Posterior cingulate gyrus (tissue), 11 donors: ENCODE measurements around the gene VPS35L.
A peak's percentile ranks its signal among the peaks of the same experiment; 100 is the strongest.

Experiments used
- DNase-seq, 10 donors: peaks; one replicate each; pipeline versions ENCODE4 v3.0.0 to v3.0.0-alpha.2; 2020 to 2021; ENCODE audit warnings: mixed read lengths in 3 of 10
- intact Hi-C: fragments of 100-400 bp; cut with DNase I; formaldehyde crosslinking; loops from one replicate; pipeline ENCODE4 v1.15.1; 2023

VPS35L gene

DNA sequence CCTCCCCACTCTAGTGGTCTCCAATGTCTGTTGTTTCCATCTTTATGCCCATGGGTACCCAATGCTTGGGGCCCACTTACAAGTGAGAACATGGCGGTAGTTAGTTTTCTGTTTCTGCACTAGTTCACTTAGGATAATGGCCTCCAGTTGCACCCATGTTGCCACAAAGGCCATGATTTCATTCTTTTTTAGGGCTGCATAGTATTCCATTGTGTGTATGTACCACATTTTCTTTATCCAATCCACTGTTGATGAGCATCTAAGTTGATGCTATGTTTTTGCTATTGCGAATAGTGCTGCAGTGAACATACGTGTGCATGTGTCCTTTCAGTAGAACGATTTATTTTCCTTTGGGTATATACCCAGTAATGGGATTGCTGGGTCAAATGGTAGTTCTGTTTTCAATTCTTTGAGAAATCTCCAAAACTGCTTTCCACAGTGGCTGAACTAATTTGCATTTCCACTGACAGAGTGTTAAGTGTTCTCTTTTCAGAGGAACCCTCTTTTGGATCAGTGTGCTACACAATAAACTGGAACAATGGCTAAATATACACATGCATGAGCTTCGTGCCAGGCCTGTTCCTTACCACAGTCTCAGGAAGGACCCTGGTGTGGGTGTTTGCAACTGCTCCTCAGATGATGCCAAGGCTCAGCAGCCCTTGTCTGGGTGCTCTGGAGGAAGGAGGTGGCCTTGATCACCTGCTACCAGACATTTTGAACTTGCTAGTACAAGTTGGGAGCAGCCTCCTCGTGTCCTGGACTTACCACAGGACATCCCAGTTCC, 128.1 kb downstream of the VPS35L start:
- intact Hi-C loops: no loop called here
- DNase-seq: peak in 4 of 10 donors; percentile 37 to 90 (median 55)

DNA sequence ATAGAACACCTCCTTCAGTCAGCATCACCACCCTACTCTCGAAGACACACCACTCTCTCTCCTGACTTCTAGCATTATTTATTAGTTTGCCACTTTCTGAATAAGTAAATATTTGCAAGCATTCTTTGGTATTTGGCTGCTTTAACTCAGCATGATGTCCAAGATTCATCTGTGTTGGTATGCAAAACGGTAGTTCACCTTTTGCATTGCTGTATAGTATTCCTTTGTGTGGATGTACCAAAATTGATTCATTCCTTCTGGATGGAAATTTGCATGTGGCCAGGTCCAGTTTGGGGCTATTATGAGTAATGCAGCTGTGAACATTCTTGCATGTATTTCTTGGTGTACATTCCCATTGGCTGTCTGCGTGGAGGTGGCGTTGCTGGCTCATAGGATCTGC, 129.7 kb downstream of the VPS35L start:
- intact Hi-C loops: no loop called here
- DNase-seq: no peak

DNA sequence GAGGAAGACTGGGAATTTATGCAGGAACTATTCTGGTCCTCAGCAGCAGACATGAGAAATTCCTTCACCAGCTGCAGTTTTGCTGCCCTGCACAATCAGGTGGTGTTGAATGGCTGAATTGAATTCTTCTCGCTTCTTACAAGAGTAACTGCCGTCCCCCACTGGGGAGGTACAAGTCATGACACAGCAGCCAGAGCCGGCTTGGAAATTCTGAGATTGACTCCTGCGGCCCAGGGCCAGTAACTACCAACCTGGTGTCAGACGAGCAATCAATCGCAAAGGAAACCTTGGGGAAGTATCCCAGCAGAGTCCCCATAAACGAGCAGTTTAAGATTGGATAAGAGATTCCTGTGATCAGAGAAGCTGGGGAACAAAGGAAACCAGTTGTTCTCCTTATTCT, 131.8 kb downstream of the VPS35L start:
- intact Hi-C loops: no loop called here
- DNase-seq: no peak

DNA sequence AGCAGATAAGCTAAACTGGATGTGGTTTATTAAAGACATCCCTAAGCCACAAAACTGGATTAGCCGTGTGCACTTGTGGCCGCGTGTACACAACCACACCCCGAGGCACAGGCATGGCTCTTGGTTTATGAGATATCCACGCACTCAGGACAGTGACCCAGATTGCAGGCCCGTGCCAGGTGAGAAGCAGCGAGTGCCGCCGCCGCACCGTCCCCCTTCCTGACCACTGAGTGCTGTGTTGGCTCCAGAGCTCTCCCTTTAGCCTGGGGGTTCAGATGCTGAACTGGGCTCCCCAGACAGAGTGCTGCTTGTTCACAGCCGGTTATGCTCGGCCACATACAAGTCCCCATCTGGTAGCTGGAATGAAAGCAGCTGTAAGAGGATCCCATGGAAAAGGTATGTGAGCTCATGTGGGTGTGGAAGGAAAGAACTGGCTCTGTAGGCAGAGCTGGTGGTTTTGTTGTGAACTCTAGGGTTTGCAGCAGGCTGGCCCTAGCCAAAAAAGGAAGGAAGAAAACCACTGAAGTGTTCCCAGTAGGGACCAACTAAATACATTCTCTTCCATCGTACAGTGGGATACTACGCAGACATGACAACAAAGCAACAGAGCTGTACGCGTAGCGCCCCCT, 133.0 kb downstream of the VPS35L start:
- intact Hi-C loops: no loop called here

DNA sequence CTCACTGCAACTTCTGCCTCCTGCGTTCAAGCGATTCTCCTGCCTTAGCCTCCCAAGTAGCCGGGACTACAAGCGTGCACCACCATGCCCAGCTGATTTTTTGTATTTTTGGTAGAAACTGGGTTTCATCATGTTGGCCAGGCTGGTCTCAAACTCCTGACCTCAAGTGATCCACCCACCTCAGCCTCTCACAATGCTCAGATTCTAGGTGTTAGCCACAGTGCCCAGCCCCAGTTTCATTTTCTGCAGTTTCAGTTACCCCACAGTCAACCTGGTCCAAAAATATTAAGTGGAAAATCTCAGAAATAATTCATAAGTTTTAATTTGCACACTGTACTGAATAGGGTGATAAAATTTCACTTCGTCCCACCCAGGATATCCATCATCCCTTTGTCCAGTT, 133.8 kb downstream of the VPS35L start:
- intact Hi-C loops: no loop called here
- DNase-seq: no peak

More for the DNA sequence above, 133.0 kb downstream of the VPS35L start:
- peak in 1 of 10 donors; percentile 62 for DNase-seq

DNA sequence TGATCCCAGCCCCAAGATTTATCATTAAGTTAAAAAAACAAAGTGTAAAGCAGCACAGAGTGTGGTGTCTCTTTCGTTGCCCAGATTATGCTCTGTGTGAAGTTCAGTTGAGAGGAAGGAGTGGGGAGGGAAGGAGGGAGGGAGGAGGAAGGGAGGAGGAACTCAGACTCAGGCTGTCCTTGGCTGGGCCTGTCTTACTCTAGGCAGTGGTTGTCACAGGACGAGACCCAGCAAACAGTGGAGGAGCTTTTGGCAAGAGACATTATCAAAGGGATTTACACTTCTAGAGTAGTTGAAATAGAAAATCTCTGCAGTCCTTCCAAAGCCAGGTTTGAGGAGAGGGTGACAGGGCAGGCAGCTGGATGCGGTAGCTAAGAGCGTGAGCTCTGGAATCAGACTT, 134.7 kb downstream of the VPS35L start:
- no peak for DNase-seq
- intact Hi-C loops: no loop called here

DNA sequence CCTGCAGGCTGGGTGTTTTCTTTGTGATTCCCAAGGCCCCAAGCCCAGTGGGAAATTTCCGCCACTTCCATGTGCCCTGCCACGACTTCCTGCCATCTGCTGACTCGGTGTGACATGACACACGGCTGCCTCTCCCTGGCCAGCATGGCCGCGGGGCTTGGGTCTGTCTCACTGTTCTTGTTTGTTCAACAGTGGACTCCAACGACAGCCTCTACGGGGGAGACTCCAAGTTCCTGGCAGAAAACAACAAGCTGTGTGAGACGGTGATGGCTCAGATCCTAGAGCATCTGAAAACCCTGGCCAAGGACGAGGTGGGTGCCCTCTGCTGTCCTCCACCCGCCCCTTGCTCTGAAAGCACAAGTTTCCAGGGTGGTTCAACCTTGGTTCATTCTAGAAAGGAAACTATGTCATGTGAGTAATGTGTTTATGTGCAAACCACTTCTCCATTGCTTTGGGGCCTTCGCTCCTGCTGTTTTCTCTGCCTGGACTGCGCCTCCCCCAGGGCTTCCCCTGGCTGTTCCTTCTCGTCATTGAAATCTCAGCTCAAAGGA, 135.7 kb downstream of the VPS35L start:
- DNase-seq: peak in 9 of 10 donors; percentile 31 to 94 (median 58)
- intact Hi-C loops: no loop called here

DNA sequence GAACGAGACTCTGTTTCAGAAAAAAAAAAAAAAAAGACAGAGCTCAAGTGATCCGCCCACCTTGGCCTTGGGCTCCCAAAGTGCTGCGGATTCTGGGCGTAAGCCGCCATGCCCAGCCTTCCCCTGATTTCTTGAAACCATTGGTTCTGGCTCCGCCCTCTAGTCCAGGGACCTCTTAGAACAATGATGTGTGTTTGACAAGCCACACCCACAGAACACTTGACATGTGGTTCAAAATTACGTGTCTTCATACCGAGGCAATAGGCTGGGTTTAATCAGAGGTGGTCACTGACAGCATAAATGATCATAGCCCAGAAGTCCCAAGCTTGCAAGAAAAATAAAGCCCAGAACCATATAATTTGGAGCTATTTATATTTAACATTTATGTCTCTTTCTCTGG, 139.5 kb downstream of the VPS35L start:
- intact Hi-C loops: no loop called here
- peak in 1 of 10 donors; percentile 41 for DNase-seq

DNA sequence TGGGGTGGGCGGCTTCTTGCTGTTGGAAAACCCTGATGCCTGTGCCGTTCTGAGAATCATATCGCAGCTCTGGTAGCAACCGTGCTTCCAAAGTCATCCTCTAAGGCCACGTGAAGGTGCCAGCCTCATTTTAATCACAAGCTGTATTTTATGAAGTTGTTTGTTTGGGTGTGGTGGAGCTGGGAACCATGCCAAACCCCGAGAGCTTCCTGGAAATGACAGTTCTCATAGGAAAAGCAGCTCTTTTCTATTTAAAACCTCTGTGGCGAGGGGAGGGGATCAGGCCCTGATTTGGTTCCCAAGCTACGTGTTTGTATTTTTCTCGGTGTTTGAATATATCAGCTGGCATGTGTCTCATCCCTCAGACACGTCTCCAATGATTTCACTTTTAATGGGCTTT, 140.8 kb downstream of the VPS35L start:
- intact Hi-C loops: no loop called here
- DNase-seq: peak in 2 of 10 donors; percentile 59 to 66

DNA sequence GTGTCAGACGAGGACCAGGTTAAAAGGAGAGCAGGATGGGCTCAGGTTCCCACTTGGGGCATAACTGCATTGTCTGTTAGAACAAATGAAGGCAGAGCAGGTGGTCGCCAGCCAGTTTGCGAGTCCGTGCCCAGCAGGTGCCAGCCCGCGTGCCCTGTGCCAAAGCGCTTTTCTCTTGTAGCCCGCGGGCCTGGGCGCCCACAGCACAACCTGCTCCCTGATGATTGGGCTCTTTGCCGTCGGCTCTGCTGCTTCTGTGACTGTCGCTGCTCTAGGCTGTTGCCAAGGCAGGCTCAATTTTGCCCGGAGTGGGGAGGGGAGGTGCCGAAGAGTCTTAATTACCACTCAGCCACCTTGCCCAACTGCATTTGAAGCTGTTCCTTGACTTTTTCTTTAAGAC, 141.5 kb downstream of the VPS35L start:
- DNase-seq: peak in 7 of 10 donors; percentile 38 to 89 (median 49)
- intact Hi-C loops: no loop called here

DNA sequence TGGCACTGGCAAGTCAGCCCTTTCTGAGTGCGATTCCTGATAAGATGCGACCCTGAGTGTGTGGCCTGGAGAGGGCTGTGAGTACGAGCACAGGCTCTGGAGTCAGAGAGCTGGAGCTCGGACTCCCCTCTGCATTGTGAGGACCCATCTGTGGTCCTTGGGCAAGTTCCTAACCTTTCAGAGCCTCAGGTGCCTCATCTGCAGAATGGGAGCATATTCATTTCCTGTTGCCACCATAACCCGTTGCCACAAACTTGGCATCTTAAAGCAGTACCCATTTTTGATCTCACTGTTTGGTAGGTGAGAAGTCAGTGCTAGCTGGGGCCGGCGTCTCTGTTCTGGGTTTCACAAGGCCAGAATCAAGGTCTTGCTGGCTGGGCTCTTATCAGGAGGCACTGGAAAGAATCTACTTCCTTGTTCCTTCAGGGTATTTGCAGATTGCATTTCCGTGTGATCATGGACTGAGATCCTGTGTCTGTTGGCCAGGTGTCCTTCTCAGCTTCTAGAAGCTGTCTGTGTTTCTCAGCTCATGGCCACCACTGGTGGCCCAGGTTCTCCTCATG, 142.3 kb downstream of the VPS35L start:
- intact Hi-C loops: no loop called here
- peak in 2 of 10 donors; percentile 16 to 59 for DNase-seq

DNA sequence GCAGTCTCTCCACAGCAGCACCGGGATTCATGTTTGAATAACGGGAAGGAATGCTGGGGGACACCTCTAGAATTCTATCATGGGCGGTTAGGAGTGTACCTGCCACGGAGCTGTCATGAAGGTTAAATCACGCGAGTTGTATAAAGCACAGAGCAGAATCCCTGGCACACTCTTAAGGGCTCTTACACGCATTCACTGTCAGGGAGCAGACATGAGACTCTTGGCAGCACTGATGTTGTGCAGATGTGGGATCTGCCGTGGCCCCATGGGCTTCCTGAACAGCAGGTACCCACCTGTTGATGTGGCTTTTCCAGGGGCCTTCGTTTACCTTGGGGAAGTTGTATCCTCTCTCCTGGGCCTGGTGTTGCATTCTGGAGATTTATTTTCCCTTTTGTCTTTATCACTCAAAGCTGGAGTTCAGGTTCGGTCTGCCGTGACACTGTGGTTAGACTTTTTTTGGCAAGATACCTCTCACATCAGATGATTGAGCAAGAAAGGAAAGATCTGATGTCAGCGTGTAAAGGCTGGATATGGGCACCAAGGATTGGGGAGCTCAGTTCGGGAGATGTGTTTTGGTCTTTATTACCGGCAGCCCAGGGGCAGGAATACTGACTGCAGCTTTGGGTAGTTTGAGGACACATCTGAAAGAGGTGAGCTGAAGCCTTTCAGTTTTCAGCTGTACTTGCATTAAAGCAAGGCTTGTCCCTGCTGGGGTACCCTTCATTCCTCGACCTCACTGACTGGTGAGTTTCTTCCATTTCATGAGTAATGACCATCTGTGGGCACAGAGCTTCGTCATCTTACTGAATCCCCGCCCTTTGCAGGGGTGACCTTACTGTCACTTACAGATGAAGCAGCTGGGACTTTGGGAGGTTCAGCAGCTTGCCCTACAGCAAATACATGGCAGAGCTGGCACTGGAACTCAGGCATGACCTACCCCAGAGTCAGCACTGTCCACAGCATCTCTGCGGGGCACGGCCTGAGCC, 143.3 kb downstream of the VPS35L start:
- intact Hi-C loops: no loop called here
- DNase-seq: peak in 2 of 10 donors; percentile 12 to 44

DNA sequence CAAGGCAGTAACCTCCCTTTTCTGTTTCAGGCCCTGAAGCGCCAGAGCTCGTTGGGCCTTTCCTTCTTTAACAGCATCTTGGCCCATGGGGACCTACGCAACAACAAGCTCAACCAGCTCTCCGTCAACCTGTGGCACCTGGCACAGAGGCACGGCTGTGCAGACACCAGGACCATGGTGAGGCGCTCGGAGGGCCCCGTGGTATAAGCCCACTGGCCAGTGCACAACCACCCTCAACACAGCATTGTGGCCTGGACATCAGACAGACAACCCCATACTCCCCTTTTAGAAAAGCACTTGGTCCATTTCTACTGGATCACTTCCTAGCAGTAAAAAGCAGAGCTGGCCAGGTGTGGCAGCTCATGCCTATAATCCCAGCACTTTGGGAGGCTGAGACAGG, 144.0 kb downstream of the VPS35L start:
- DNase-seq: no peak
- intact Hi-C loops: no loop called here

DNA sequence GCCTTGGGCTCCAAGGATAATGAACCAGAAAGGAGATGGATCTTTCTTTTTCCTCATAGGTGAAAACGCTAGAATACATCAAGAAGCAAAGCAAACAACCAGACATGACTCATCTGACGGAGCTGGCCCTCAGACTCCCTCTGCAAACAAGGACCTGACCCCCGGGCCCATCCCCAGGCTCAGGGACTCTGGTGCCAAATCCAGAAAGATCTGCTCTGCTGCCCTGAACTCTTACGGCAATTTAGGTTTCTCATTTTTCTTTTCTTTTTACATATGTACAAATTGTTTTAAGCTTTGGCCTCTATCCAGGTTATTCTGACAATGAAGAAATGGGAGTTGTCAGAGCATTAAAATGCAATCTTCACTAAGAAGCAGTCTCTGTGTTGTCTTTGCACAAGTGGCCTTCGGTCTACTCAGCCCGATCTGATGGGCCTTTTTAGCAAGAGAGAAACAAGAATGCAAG, 144.8 kb downstream of the VPS35L start:
- intact Hi-C loops: no loop called here
- DNase-seq: peak in 2 of 10 donors; percentile 70

DNA sequence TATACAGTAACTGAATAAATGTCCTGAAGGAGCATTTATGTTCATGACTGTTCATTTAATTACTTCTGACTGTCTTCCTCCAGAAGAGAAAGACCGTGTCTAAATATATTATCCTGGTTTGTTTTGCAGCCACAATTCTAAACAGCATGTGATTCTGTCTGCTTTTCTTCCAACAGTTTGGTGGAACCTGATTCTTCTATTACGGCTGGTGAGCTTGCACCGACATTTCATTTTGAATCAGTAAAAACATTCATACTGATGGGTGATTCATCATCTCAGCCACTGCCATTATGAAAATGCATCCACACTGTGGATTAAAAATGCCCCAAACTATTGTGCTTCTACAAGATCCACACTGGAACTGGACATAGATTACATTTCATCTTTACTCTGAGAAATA, 145.6 kb downstream of the VPS35L start:
- DNase-seq: no peak
- intact Hi-C loops: no loop called here

DNA sequence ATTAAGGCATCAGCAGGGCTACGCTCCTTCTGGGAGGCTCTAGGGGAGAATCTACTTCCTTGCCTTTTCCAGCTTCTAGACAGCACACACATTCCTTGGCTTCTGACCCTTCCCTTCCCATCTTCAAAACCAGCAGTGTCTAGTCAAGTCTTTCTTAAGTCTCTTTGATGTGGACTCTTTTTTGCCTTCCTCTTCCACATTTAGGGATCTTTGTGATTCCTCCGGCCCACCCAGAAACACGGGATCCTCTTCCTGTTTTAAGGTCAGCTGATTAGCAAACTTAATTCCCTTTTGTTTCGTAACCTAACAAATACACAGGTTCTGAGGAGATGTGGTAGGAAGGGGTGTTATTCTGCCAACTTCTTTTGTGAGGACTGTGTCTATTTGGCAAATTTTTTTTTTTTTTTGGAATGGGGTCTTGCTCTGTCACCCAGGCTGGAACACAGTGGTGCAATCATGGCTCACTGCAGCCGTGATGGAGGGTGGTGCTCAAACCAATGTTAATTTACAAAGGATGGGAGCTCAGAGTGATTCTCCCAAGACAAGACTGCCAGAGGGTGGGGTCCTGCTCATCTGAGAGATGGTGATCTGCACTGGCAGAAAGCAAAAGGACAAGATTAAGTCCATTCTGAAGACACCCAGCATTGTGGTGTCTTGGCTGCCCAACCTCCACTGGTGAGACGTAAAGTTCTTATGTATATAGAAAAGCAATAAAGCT, 147.8 kb downstream of the VPS35L start:
- intact Hi-C loops: no loop called here
- DNase-seq: peak in 1 of 10 donors; percentile 27

DNA sequence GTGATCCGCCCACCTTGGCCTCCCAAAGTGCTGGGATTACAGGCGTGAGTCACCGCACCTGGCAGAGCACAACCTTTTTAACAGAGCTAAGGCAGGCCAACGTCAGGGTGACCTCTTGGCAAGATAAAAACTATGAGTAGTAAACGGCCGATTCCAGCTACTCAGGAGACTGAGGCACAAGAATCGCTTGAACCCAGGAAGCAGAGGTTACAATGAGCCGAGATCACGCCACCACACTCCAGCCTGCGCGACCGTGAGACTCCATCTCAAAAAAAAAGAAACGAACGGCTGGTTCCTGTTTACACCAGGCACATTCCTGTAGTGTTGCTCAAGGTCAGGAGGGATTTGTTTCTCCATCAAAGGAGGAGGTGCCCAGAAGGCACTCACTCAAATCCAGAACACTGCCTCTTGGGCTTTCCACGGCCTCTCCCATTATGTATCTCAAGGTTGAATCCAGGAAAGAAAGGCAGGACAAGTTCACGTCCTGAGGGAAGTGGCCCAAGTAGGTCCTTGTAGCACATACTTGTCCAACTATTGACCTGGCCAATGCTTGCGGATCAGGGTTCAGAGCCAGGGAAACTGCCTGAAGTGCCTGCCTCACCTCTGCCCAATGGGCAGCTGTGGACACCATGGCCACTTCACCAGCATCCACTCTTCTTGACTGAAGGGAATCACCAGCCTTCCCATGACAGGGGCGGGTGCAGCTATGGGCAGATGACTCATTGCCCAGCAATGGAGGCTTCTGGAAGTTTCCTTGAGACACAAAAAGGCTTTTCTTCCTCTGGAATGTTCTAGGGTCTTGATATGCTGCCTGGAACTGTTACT, 149.0 kb downstream of the VPS35L start:
- intact Hi-C loops: no loop called here
- DNase-seq: peak in 1 of 10 donors; percentile 14

DNA sequence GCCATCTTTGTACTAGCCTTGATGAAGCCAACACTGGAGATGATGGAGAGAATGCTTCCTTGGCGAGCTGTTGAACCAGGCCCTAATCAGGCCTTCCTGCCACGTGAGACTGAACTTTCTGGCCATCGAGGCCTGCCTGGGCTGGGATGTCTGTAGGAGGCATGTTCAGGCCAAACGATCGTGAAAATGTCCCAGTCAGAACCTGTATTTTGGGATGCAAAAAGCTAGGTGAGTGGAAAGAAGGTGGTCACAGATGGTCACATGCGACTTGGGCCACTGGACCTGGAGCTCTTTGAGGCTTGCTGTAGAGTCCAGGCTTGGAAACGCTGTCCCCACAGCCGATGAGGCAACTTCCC, 149.6 kb downstream of the VPS35L start:
- DNase-seq: peak in 2 of 10 donors; percentile 7 to 38
- intact Hi-C loops: no loop called here

DNA sequence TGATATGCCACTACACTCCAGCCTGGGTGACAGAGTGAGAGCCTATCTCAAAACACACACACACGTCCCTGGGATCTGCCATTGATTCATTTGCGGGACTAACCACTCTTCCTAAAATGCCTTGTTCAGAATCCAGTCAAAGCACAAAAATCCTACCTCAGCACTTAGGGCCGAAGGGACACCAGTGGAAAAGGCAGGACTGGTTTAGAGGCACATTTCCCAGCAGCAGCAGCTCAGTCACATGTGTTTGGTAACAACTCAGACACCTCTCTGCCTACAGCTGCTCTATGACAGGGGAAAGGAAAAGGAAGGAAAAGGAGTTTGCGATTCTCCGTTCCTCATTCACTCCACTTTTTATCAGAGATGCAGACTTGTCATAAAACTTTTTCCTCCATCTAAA, 150.3 kb downstream of the VPS35L start:
- DNase-seq: no peak
- intact Hi-C loops: no loop called here
